HG03432 (cell line): Measurements from ENCODE around the gene SPOCK2.

Experiments used
- ATAC-seq: cut with Tn5 transposase; IDR thresholded peaks from one replicate; pipeline ENCODE4 v1.9.1; 2021; ENCODE audit warnings: mild to moderate bottlenecking, moderate library complexity; ENCODE audit not compliant: unreplicated experiment

SPOCK2 gene

DNA sequence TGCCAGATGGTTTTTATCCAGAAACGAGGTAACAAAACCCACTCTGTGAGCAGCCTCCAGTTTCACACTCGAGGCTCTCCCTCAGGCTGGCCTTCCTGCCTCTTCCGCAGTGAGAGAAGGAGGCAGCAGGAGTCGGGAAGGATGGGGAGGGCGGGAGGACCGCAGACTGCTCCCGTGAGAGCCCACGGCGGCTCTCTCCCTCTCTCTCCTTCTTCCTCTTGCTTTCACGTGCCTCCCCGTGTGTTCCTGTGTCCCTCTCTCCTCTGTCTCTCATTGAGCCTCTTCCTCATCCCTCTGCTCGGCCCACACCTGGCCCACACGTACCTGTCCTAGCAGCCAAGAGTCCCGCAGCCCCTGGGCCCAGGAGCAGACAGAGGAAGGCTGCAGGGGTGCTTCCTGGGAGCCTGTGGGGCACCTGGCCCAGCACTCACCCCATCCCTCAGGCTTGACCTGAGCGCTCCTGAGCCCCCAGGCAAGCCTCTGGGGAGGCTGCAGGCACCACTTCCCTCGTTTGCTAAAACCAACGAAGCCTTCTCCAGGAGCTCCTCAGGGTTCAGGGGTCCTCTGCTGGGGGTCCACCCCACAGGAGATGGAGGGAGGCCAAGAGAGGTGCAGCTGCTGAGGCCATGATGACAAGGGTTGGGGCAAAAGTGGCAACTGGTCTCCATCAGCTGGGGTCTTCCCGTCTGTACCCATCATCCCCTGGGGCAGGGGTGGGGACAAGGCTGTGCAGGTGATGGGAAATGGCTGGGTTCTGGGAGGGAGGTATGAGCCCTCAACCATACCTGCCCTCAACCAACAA, 13.6 kb downstream of the SPOCK2 start:
- no peak for ATAC-seq

DNA sequence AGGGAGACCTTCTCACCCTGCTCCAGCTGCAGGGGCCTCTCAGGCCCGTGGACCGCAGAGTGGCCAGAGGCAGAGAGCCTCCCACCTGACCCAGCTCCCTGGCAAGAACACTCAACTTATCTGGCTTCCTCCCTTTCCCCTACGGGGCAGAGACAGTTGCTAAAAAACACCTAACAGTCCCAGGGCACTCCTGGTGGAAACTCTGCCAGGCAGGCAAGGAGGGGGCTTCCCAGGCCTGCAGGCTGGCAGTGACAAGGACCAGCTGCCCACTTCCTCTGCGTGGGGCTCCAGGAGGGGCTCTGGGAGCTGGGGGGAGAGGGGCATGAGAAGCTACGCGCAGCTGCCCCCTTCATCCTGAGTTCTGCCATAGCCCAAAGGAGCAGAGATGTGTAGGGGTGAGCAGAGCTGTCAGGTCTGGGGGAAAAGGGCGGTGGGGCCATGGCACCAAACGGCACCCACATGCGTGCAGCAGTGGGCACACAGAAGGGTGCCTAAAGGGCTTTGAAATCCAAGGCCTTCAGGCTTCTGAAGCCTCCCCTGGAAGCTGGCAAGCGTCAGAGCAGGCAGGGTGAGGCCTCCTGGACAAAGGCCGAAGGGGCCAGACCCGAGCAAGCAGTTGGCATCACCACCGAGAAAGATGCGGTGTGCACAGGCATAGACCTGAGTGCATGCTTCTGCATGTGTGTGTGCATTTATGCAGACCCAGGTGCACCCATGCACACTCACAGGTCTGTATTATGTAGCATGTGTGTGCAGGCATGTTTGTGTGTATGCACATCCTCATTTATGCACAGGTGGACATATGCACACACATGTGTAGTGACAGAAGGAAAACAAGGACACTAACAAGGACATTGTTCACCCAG, 14.4 kb downstream of the SPOCK2 start:
- no peak for ATAC-seq

DNA sequence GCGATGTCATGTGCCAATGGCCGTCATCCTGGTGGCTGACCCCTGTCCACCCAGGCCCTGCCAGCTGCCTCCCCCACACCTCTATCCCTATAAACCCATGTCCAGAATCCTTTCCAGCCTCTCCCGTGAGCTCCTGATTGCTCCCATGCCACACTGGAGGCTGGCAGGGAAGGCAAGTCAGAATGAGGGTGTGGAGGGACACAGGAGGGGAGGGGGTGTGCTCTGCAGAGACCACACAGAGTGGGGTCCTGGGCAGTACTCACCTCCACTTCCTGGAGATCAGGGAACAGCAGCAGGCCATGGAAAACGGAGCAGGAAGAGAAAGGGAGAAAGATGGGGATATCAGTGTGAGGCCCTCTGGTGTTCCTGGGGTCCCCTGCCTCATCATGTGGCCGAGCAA, 15.7 kb downstream of the SPOCK2 start:
- ATAC-seq: no peak

DNA sequence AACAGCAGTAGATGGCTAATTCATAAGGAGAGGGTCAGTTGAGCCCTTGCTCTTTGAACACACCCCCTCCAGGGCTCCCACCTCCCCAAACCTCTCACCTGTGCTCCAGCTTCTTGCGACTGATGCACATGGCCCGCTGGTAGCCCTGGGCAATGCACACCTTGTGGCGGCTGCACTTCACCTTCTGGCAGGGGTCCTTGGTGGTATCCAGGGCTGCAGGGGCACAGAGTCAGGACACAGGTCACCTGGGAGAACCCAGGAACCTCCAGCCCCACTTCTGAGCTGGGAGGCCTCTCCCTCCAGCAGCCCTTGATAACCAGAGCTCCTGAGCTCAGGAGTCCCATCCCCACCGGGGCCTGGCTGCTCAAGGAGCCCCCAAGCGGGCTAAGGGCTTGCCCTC, 16.3 kb downstream of the SPOCK2 start:
- ATAC-seq: no peak

DNA sequence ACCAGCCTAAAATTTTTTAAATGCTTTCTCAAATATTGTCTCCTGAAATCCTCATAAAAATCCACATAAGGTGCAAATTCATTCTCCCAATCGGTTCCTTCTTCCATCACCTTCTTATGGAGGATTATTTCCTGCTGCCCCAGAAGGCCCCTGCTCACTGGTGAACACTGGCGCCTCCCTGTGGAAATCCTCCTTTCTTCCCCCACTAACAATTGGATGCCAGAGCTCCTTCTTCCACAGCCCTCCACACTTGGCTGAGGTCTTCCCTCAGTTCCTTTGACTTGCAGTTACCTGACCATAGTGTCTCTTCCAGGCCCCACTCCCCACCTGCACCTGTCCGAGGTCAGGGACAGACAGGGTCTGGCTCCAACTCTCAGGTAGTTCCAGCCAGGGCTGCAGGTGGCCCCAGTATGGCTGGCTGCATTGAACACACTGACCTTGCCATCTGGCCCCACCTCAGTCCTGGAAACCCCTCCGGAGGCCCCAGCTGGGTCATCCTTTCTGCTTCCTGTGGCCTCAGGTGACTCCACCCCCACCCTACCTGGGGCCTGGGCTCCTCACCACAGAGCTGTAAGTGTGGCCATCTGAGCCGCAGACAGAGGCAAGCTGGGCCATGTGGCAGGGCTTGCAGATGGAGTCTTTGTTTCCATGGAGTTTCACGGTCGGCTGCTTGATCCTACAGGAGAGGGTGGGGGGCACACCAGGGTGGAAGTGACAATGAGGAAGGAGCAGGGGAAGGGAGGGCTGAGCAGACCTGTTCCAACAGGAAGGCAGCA, 18.4 kb downstream of the SPOCK2 start:
- no peak for ATAC-seq

DNA sequence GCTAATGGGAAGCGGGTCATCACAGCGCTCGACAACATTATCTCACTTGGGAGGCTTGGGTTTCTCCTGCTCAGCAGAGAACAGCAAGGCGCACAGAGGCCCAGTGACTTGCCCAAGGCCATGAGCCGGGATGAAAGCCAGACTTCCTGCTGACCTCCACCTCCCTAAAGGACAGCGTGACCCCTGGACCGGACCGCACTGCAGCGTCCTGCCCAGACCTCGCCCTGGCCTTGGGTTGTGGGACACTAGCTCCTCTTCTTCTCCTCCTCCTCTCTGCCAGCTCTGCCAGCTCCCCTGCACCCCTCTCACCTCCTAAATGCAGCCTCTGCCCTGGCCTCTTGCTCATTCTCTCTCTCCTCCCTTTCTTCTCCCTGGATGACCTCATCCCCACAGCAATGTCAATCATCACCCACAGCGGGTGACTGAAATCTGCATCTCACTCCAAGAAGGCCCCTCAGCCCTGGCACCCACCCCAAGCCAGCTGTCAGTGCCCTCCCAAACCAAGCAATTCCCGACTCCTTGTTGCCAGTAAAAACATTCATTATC, 19.4 kb downstream of the SPOCK2 start:
- ATAC-seq: no peak

DNA sequence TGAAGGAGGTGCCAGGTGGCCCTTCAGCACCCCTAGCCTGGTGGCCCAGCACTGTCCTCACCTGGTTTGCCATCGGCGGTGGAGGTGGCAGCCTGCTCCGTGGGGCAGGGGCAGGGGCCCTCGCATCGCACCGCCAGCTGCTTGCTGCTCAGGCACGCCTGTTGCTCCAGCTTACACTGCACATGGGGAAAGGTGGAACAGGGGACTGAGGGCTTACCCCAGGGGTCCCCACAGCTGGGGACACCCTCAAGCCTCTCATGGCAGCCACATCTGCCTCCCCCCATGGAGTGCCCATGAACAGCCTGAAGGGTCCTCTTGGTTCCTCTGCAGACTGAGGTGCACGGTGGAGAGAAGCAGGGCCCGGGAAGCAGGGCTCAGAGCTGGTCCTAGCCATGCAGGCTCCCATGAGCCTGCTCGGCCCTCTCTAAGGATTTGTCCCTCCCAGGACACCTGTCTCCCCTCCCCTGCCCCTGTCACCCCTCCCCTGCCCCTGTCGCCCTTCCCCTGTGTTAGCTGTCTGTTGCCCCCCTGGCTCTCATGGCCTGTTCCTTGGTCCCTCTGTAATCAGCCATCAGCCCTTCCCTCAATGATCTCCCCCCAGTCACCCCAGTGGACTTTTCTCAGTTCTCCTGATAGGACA, 20.1 kb downstream of the SPOCK2 start:
- no peak for ATAC-seq

DNA sequence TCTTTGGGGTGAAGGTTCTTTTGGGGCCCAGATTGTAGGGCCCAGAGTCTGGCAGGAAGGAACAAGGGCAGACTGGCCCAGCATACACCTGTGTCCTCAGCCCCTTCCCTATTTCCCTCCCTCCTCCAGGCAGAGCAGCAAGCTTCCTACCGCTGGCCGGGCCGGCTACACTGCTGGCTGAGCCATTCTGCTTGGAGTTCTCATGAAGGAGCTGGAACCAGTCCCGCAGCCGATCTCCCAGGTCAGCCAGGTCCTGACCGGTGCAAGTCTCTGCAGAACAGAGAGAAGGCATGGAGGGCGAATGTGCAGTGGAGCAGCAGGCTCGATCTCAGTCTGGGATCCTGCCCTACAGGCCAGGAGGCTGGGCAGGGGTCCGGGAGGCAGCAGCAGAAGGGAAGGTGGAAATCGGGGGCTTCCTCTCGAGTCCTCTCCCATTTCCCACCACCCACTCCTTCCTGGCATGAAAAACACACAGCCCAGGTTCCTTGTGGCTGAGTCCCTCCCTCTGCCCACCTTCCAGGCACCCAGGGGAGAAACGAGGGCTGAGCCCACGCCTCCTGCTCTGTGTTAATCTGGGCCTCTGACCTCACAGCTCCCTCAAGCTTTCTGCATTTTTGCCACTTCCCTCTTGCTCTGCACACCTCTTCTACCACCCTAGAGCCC, 20.8 kb downstream of the SPOCK2 start:
- ATAC-seq: no peak

DNA sequence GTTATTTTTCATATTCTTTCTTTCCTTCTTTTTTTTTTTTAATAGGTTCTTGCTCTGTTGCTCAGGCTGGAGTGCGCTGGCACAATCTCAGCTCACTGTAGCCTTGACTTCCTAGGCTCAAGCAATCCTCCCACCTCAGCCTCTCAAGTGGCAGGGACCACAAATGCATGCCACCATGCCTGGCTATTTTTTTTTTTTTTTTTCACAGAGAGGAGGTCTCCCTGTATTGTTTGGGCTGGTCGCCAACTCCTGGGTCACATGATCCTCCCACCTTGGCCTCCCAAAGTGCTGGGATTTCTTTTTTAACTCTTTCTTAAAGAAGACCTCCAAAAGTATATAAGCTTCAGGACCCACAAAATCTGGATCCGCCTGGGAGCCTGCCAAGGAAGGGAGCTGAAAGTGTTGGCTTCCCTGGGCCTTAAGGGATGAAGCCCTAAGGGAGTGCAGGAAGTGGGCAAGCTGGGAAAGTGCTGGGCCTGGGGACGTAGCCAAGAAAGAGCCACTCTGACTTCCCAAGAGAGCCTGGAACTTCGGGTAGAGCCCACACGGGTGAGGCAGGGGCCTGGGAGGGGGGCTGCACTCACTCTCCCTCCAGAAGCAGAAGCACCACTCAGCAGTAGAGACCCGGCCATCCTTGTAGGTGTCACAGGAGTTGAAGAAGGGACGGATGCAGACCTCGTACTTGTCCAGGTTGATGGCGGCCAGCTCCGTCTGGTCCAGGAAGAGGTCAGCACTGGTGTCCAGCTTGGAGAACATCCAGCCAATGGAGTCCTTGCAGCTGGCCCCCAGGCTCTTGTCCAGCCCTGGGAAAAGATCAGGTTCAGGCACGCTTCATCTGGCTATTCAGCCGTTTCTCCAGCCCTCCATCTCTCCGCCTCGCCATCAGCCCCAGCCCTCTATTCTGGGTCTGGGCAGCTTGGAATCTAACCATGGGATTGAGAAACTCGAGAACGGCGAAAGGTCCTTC, 21.8 kb downstream of the SPOCK2 start:
- ATAC-seq: no peak

DNA sequence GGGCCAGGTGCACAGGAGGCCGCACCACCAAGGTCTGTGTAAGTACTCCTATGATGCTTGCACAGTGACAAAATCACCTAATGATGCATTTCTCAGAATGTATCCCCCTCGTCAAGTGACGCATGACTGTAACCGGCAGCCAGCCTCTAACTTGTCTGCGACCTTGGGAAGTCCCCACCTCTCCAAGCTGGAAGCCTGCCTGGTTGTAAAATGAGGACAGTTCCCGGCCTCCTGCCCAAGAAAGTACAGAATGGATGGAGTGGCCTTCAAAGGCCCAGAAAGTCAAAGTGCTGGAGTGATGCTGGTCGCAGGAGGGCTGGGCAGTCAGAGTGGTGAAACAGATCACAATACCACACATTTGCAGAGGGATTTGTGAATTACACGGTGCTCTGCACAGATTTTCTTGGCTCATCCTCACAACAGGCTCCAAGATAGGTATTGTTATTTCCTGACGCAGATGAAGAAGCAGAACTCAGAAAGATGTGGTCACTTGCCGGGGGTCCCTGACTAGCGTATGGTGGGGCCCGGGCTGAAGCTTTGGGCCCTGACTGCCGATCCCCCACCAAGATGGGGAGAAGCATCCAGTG, 22.8 kb downstream of the SPOCK2 start:
- no peak for ATAC-seq

DNA sequence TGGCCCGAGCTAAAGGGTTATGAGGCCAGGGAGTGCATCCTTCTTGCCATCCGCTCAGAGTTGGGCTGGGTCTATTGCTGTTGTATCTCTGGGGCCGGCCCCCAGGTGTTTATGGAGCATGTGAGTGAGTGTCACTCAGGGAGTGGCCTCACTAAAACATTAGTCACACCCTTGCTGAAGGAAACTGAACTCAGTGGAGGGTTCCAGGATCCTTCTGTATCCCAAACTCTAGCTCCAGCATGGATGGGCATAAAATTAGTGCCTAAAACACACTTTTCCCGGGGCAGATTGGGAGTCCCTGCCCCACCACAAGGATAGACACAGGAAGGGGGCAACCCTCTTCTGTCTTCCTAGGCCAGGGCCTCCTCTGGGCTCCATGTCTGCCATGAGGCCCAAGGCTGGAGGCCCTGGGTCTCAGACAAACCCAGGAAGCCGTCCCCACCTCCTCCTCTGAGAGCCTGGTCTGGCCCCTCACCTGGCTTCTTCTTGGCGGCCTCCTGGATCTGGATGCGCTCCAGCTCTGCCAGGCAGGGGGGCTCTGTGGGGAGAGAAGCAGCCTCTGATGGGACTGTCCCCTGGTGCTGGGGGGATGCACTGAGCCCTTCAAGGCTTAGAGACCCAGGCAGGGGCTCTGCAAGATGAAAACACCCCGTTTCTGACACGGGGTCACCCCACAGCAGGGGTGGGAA, 24.5 kb downstream of the SPOCK2 start:
- no peak for ATAC-seq

DNA sequence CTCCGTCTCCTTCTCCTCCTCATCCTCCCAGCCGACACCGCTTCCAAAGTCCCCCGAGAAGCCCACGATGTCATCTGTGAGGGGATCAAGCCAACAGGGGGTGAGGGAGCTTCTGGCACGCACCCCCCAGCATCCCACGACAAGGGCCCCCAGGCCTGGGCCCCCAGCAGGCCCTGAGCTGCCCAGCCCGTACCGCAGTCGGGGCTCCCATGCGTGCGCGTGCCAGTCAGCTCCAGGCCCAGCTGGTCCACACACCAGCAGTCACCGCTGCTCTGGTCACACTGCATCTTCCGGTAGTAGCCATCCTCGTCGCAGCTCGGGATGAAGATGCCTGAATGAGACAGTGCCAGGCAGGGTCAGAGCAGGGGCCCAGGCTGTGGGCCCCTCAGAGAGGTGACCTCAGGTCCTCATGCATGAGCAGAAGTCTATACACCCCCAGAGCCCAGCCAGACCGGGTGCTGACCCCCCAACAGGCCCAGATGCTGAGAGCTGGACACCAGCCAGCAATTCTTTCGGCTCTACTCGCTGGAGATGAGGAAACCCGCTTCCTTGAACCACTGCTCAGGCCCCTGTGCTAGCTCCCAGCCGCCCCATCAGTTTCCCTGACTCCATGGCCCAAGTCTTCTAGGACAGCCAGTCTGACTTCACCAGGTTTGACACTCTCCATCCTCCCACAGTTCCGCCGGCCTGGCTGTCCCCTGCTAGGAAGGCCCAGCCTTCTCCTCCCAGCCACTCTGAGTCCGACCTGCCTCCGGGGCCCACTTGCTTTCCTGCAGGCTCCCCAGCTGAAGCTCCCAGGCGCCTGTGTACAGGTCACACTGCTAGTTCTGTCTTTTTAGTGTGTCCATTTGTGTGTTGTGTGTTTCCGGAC, 25.3 kb downstream of the SPOCK2 start:
- no peak for ATAC-seq

DNA sequence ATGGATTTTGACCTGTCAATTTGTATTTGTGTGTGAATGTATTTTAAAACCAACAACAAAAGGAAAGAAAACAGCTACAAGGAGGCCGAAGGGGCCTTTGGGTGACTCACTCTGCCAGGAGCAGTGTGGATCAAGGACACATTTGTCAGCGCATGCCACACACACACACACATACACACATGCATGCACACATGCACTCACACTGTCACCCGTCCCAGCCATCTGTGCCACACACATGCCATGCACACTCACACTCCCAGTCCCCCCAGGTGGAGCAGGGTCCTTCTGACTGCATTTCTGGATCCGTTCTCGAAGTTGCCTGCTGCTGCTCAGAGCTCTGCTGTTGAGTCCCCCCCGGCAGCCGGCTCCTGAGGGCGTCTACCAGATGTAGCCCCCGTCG, 26.0 kb downstream of the SPOCK2 start:
- ATAC-seq: no peak

DNA sequence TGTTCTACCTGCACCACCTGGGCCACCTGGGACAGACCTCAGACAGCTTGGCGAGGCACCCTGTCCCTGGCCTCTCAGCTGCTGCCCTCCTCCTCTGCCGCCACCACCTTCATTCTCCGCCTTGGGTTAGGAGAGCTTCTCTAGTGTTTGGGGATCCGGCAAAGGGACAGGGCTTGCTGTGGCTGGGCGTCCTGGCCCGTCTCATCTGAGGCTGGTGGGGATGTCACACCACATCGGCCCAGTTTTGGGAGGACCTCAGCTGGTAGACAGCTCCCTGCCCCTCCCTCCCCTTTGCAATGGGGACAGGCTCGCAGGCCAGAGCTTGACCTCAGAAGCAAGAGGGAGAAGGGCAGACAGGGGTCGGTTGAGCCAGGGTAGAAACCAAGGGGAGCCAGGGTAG, 26.4 kb downstream of the SPOCK2 start:
- no peak for ATAC-seq

DNA sequence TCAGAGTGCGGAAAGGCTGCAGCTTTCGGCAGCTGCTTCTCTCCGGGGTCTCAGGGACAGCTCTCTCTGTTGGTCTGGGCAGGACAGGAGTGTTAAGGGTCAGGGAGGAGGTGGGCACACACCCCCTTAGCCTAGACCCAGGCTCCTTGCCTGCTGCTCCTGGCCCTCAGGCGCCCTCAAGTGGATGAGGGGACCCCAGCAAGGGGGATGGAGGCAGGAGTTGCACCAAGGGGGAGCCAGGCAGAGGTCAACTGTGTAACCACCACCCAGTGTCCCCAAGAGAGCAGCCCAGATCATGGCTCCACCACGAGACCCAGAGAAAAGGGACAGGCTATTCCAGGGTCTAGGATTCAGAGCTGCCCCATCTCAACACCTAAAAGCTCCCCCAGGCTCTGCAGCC, 26.9 kb downstream of the SPOCK2 start:
- no peak for ATAC-seq

DNA sequence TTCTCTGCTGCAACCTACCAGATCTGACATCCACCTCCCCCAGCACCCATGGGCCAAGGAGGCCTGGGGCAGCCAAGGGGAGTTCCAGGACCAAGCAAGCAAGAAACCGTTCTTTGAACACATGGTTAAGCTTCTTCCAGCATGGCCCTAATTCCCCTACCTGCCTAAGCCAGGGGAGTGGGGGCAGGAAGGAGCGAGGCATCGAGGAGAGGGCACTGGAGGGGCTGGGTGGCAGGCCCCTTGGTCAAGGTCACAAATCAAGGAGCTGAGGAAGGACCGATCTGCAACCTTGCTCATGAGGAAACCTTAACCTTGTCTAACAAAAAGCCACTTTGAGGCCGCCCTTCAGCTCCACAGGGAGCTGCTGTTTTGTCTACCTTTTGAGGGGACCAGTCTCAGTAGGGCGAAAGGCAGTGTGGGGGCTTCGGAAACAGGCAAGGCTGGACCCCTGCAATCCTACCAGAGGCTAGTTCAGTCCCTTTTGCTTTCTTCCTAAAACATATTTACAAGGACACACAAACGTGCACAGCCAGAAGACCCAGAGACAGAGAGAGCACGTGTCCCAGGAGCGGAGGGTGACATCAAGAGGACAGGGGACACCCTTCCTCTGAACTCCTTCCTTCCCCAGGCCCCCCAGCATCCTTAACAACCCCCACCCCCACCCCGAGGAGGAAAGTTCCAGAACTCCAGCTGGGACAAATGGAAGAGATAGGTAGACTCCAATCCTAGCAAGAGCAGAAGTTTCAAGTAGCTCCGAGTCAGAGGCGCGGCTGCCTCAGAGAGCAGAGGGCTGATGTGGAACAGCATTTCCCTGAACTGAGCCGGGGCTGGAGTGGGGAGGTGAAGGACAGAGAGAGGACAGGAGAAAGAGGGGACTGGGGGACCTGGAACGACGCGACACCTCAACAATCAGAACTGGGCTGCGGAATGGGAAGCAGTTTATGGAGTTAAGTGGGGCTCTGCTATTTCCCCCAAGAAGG, 28.2 kb downstream of the SPOCK2 start:
- no peak for ATAC-seq
